Measurements from ENCODE around the gene PHF14. TPM values are rescaled to one million over a fixed set of nuclear protein-coding genes. Genes with fewer than 3 reads are reported as not detected.

PHF14 gene
- total and polyA plus RNA-seq, 3 donors from 2014 or later = 11.2 to 55.7 (median 48.3) TPM

DNA sequence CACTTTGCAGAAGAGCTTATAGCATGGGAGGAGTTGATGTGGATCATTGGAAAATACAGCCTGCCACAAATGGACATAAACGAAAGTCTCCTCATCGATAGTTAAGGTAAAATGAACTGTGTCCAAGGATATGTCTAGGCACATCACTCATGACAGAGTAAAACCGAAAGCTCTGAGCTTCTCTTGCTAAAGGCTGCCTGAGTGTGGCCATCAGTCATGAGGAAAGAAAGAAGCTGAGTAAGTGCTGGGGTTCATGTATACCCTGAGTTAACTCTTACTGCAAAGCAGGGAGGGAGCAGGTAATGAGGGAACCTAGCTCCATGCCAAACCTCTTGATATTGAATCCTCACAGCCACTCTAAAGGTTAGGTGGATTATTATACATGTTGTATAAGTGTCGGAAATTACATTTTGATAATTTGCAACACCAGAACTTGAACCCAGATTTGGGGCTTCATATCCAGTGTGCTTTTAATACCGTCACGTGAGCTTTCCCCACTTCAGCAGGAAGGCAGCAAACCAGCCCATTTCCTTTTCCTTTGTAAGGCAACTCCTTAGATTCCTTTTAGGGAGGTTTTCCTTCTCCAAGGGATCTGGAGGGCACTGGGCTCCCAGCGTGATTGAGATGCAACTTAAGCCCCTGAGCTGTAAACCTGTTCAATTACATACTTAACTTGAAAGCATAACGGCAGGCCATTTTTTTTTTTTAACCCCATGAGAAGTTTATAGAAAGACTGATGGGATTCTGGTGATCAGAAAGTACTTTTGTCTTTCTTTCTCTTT lies 215.0 kb downstream of the PHF14 start:
- no peak overlapping the region for H3K27ac ChIP-seq
- H3K9me3 ChIP-seq = no peaks in the 10 kb centered on the region
- 61 to 76% methylated on average over 8 of the region's 8 CpGs for WGBS, 2 donors
- no peaks in the 10 kb centered on the region for H3K27me3 ChIP-seq
- peaks cover 5% of the 10 kb centered on the region for H3K4me1 ChIP-seq
- no peak for DNase-seq
- no peaks in the 10 kb centered on the region for H3K36me3 ChIP-seq (ENCODE audit: low read depth, missing control alignments)
- H3K4me3 ChIP-seq = no peak overlapping the region
- TF ChIP-seq POLR2A (IDR thresholded peaks at IDR 0.05) = no peak
- TF ChIP-seq, protein P1, sequence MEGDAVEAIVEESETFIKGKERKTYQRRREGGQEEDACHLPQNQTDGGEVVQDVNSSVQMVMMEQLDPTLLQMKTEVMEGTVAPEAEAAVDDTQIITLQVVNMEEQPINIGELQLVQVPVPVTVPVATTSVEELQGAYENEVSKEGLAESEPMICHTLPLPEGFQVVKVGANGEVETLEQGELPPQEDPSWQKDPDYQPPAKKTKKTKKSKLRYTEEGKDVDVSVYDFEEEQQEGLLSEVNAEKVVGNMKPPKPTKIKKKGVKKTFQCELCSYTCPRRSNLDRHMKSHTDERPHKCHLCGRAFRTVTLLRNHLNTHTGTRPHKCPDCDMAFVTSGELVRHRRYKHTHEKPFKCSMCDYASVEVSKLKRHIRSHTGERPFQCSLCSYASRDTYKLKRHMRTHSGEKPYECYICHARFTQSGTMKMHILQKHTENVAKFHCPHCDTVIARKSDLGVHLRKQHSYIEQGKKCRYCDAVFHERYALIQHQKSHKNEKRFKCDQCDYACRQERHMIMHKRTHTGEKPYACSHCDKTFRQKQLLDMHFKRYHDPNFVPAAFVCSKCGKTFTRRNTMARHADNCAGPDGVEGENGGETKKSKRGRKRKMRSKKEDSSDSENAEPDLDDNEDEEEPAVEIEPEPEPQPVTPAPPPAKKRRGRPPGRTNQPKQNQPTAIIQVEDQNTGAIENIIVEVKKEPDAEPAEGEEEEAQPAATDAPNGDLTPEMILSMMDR (IDR thresholded peaks at IDR 0.05) = no peak
- intact Hi-C loops (cut with DNase I; ENCODE audit: low total_unique reads) = no loop called here

DNA sequence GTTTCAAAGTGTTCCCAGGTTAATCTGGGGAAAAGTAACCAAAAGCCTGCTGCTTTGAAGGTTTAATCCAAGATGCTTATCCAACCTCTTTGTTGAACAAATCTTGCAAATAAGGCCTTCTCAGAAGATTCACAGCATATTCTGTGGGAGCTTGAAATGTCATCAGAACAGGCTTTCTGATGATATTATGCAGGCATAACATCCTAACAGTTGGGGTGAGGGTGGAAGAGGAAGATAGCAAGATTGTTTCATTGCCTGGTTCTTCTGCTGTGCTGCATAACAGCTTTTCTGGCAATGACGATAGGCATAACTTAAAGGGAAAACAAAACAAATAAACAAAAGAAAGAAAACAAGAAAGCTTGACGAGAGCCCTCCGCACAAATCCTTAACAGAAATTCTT lies 217.4 kb downstream of the PHF14 start:
- Histone ChIP-seq H3K9me3 (no peaks in the 10 kb centered on the region), H3K4me1 (peaks cover 5% of the 10 kb centered on the region), H3K27ac (no peak overlapping the region), H3K27me3 (no peaks in the 10 kb centered on the region), H3K4me3 (no peak overlapping the region), H3K36me3 (ENCODE audit: low read depth, missing control alignments) (no peaks in the 10 kb centered on the region)
- intact Hi-C loops (cut with DNase I; ENCODE audit: low total_unique reads) = no loop called here
- no peak for DNase-seq
- no peak for TF ChIP-seq POLR2A (IDR thresholded peaks at IDR 0.05)
- TF ChIP-seq, protein P1 (IDR thresholded peaks at IDR 0.05) = no peak
- WGBS, 2 donors = 22 to 29% methylated on average over 3 of the region's 3 CpGs

GRCh38 chr7:11191574-11192220 lies 218.0 kb downstream of the PHF14 start:
- Histone ChIP-seq H3K27me3 (no peaks in the 10 kb centered on the region), H3K36me3 (ENCODE audit: low read depth, missing control alignments) (no peaks in the 10 kb centered on the region), H3K9me3 (no peaks in the 10 kb centered on the region), H3K4me3 (no peak overlapping the region), H3K27ac (peak overlapping the region in 1 of 2 donors; percentile 51), H3K4me1 (peaks cover 5% of the 10 kb centered on the region)
- WGBS, 2 donors = 29 to 36% methylated on average over 4 of the region's 4 CpGs
- intact Hi-C loops (cut with DNase I; ENCODE audit: low total_unique reads) = no loop called here
- no peak for TF ChIP-seq POLR2A (IDR thresholded peaks at IDR 0.05)
- TF ChIP-seq, protein P1 (IDR thresholded peaks at IDR 0.05) = no peak
- no peak for DNase-seq

DNA sequence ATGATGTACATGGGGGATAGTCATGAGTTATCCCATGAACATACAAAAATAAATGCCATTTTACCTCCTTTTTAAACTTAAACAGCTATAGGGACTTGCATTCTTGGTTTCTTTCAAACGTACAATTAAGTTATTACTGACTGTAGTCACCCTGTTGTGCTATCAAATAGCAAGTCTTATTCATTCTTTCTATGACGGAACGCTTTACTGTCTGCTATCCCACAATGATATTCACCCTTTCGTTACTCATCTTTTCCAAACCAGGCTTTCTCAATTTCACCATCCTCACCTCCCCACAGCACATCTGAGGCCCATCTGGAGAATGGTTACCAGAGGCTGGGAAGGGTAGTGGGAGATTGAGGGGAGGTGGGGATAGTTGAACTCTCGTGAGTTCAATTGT lies 218.8 kb downstream of the PHF14 start:
- WGBS, 2 donors = 25 to 39% methylated on average over 5 of the region's 5 CpGs
- Histone ChIP-seq H3K36me3 (ENCODE audit: low read depth, missing control alignments) (no peaks in the 10 kb centered on the region), H3K9me3 (no peaks in the 10 kb centered on the region), H3K4me1 (peaks cover 5% of the 10 kb centered on the region), H3K27me3 (no peaks in the 10 kb centered on the region), H3K27ac (peak overlapping the region in 1 of 2 donors; percentile 51), H3K4me3 (peak overlapping the region in 1 of 2 donors; percentile 36)
- DNase-seq = no peak
- no peak for TF ChIP-seq POLR2A (IDR thresholded peaks at IDR 0.05)
- TF ChIP-seq, protein P1 (IDR thresholded peaks at IDR 0.05) = no peak
- intact Hi-C loops (cut with DNase I; ENCODE audit: low total_unique reads) = no loop called here
